IMR-90 (cell line): ENCODE results near the gene XIAP. TPM values are rescaled to one million over a fixed set of nuclear protein-coding genes. Genes with fewer than 3 reads are reported as not detected.

Experiments
- ATAC-seq: fragments of 200-7000 bp; cut with Tn5 transposase; 2 replicates; pipeline ENCODE4 v1.9.1; 2020; ENCODE audit warnings: low read depth, mild to moderate bottlenecking, moderate library complexity
- BruUV-seq: library from RNA; stranded (reverse); fragments of 400-500 nt; replicated peaks from 2 replicates; lab custom pipeline; 2021; lab: Mats Ljungman, UMichigan
- CTCF ChIA-PET: fragments of 300-600 bp; formaldehyde crosslinking; extraction: SDS; loops from one replicate; lab custom pipeline; 2021; ENCODE audit warnings: antibody characterized with exemption; lab: Yijun Ruan, JAX
- POLR2A ChIA-PET: fragments of 300-600 bp; sonication (Branson Sonifier 250); formaldehyde crosslinking; loops from one replicate; lab custom pipeline; 2022; ENCODE audit warnings: antibody characterized with exemption; ENCODE audit not compliant: unreplicated experiment; lab: Charles Lee
- DNase-seq: peaks from one replicate; pipeline ENCODE4 v3.0.0; 2013
- H2AFZ ChIP-seq: replicated peaks from 2 replicates; pipeline ENCODE3; 2013; ENCODE audit warnings: low read length, mild to moderate bottlenecking; ENCODE audit not compliant: poor library complexity
- H2AK5ac ChIP-seq: 2 replicates; pipeline ENCODE4 v1.6.1; 2013; ENCODE audit warnings: low read depth, low read length, inconsistent platforms
- H2AK9ac ChIP-seq: replicated peaks from 2 replicates; pipeline ENCODE3; 2013; ENCODE audit warnings: mild to moderate bottlenecking, low read depth, low read length, moderate library complexity; ENCODE audit not compliant: poor library complexity
- H2BK120ac ChIP-seq: 2 replicates; pipeline ENCODE4 v1.6.1; 2013; ENCODE audit warnings: low read depth, low read length, inconsistent platforms
- H2BK15ac ChIP-seq: 3 replicates; pipeline ENCODE4 v1.6.1; 2013; ENCODE audit warnings: low read depth, low read length, inconsistent platforms
- H2BK20ac ChIP-seq: 2 replicates; pipeline ENCODE4 v1.6.1; 2013; ENCODE audit warnings: low read depth, mild to moderate bottlenecking, inconsistent platforms, low read length, moderate library complexity
- H2BK5ac ChIP-seq: 2 replicates; pipeline ENCODE4 v1.6.1; 2013; ENCODE audit warnings: mild to moderate bottlenecking, low read depth, low read length, inconsistent platforms; ENCODE audit not compliant: poor library complexity, severe bottlenecking
- H3K14ac ChIP-seq: replicated peaks from 2 replicates; pipeline ENCODE4 v1.6.1; 2013; ENCODE audit warnings: low read depth, low read length, inconsistent platforms
- H3K18ac ChIP-seq: 2 replicates; pipeline ENCODE4 v1.6.1; 2013; ENCODE audit warnings: low read depth, low read length, control low read depth
- H3K23ac ChIP-seq: 2 replicates; pipeline ENCODE4 v1.6.1; 2013; ENCODE audit warnings: low read depth, low read length, inconsistent platforms
- H3K27ac ChIP-seq: 2 replicates; pipeline ENCODE4 v1.5.1; 2013; ENCODE audit warnings: mild to moderate bottlenecking, control low read depth, low read length; ENCODE audit not compliant: insufficient read depth
- H3K27me3 ChIP-seq: 2 replicates; pipeline ENCODE4 v1.6.1; 2013; ENCODE audit warnings: low read length; ENCODE audit not compliant: control insufficient read depth, insufficient read depth
- H3K36me3 ChIP-seq: 2 replicates; pipeline ENCODE4 v1.6.1; 2013; ENCODE audit warnings: low read length, mixed read lengths; ENCODE audit not compliant: control insufficient read depth, insufficient read depth
- H3K4ac ChIP-seq: 2 replicates; pipeline ENCODE4 v1.6.1; 2013; ENCODE audit warnings: low read depth, low read length, inconsistent platforms
- H3K4me1 ChIP-seq: 2 replicates; pipeline ENCODE4 v1.6.1; 2013; ENCODE audit warnings: low read length, mixed read lengths; ENCODE audit not compliant: control insufficient read depth, insufficient read depth
- H3K4me2 ChIP-seq: 2 replicates; pipeline ENCODE4 v1.6.1; 2013; ENCODE audit warnings: low read depth, mild to moderate bottlenecking, control low read depth, low read length, moderate library complexity
- H3K4me3 ChIP-seq: 2 replicates; pipeline ENCODE4 v1.5.1; 2013; ENCODE audit warnings: low read depth, mild to moderate bottlenecking, control low read depth, low read length, moderate library complexity; ENCODE audit not compliant: insufficient read depth
- H3K56ac ChIP-seq: 2 replicates; pipeline ENCODE4 v1.6.1; 2013; ENCODE audit warnings: low read length, inconsistent platforms; ENCODE audit not compliant: insufficient read depth; ENCODE audit errors: extremely low read depth
- H3K79me1 ChIP-seq, 2 experiments: 2 replicates each; pipeline ENCODE4 v1.6.1; 2013; ENCODE audit warnings: low read length in 2 of 2, inconsistent platforms in 1 of 2, low read depth in 1 of 2
- H3K9ac ChIP-seq: 2 replicates; pipeline ENCODE4 v1.6.1; 2013; ENCODE audit warnings: low read depth, low read length, control low read depth
- H3K9me1 ChIP-seq: 2 replicates; pipeline ENCODE4 v1.6.1; 2013; ENCODE audit warnings: low read length, inconsistent platforms; ENCODE audit not compliant: insufficient read depth
- H3K9me3 ChIP-seq: 2 replicates; pipeline ENCODE4 v1.6.1; 2013; ENCODE audit warnings: low read length; ENCODE audit not compliant: control insufficient read depth, insufficient read depth
- H4K20me1 ChIP-seq: 2 replicates; pipeline ENCODE4 v1.6.1; 2013; ENCODE audit warnings: low read length, inconsistent platforms; ENCODE audit not compliant: insufficient read depth
- H4K5ac ChIP-seq: 2 replicates; pipeline ENCODE4 v1.6.1; 2013; ENCODE audit warnings: mild to moderate bottlenecking, low read depth, low read length, control low read depth
- H4K8ac ChIP-seq, 2 experiments: 2 replicates each; pipeline ENCODE4 v1.6.1; 2013; ENCODE audit warnings: low read depth in 2 of 2, low read length in 2 of 2, control low read depth in 1 of 2, inconsistent platforms in 1 of 2
- H4K91ac ChIP-seq: 2 replicates; pipeline ENCODE4 v1.6.1; 2013; ENCODE audit warnings: low read depth, low read length, inconsistent platforms; ENCODE audit not compliant: insufficient read depth
- CEBPB ChIP-seq: IDR thresholded peaks from 2 replicates; pipeline ENCODE4 v1.6.1; 2012; ENCODE audit warnings: low read depth, low read length, improper control_type of control experiment
- CHD1 ChIP-seq: IDR thresholded peaks from 2 replicates; pipeline ENCODE4 v1.6.1; 2012; ENCODE audit warnings: low read depth, low read length, improper control_type of control experiment
- CTCF ChIP-seq: conservative IDR thresholded peaks from 2 replicates; pipeline ENCODE4 v1.5.1; 2012; ENCODE audit warnings: mild to moderate bottlenecking, low read depth, low read length, improper control_type of control experiment
- ELK1 ChIP-seq: fragments of 150-350 bp; IDR thresholded peaks from 2 replicates; pipeline ENCODE4 v1.6.1; 2016; ENCODE audit warnings: low read depth, mild to moderate bottlenecking, low read length, moderate library complexity, borderline replicate concordance
- FOS ChIP-seq: fragments of 150-350 bp; IDR thresholded peaks from 2 replicates; pipeline ENCODE4 v1.6.1; 2016; ENCODE audit warnings: low read depth, low read length
- MAFK ChIP-seq: IDR thresholded peaks from 2 replicates; pipeline ENCODE4 v1.6.1; 2012; ENCODE audit warnings: low read depth, low read length, improper control_type of control experiment
- MAZ ChIP-seq: IDR thresholded peaks from 2 replicates; pipeline ENCODE4 v1.6.1; 2012; ENCODE audit warnings: low read depth, mild to moderate bottlenecking, low read length, improper control_type of control experiment, moderate library complexity, borderline replicate concordance
- MXI1 ChIP-seq: IDR thresholded peaks from 2 replicates; pipeline ENCODE4 v1.6.1; 2012; ENCODE audit warnings: low read depth, mild to moderate bottlenecking, low read length, moderate library complexity, borderline replicate concordance
- NFE2L2 ChIP-seq: fragments of 150-350 bp; IDR thresholded peaks from 2 replicates; pipeline ENCODE4 v1.6.1; 2016; ENCODE audit warnings: low read depth, mild to moderate bottlenecking, low read length
- RCOR1 ChIP-seq: IDR thresholded peaks from 2 replicates; pipeline ENCODE4 v1.6.1; 2012; ENCODE audit warnings: mild to moderate bottlenecking, low read length, improper control_type of control experiment; ENCODE audit not compliant: insufficient replicate concordance
- RFX5 ChIP-seq: IDR thresholded peaks from 2 replicates; pipeline ENCODE4 v1.8.0; 2012; ENCODE audit warnings: low read depth, mild to moderate bottlenecking, low read length, moderate library complexity
- SMC3 ChIP-seq: fragments of 150-350 bp; IDR thresholded peaks from 2 replicates; pipeline ENCODE4 v1.6.1; 2016; ENCODE audit warnings: low read depth, mild to moderate bottlenecking, antibody characterized with exemption, low read length, moderate library complexity
- USF2 ChIP-seq: fragments of 150-350 bp; IDR thresholded peaks from 2 replicates; pipeline ENCODE4 v1.6.1; 2017; ENCODE audit warnings: mild to moderate bottlenecking, antibody characterized with exemption, low read length, low read depth
- WGBS, 2 experiments: methylation state at CpG; one replicate each; pipeline versions ENCODE4 v1.1.5 to v1.1.7; 2013; ENCODE audit warnings: missing lambda C conversion rate in 2 of 2; ENCODE audit not compliant: insufficient read length in 1 of 2; ENCODE audit errors: extremely low coverage in 2 of 2; 5-methylcytosine and 5-hydroxymethylcytosine counted together
- dilution Hi-C: fragments of 300-500 bp; cut with HindIII; formaldehyde crosslinking; loops from one replicate; pipeline ENCODE4 v1.14.3; 2018; ENCODE audit warnings: low sequenced_read_pairs; ENCODE audit not compliant: unreplicated experiment
- in situ Hi-C: fragments of 300-500 bp; cut with MboI; formaldehyde crosslinking; loops from 3 replicates; pipeline ENCODE4 v1.14.3; 2019; ENCODE audit warnings: low sequenced_read_pairs, inconsistent platforms, mixed read lengths
- intact Hi-C: fragments of 100-400 bp; cut with micrococcal nuclease; formaldehyde crosslinking; loops from 2 replicates; pipeline ENCODE4 v1.10.0; 2022
- polyA plus RNA-seq, 3 experiments: library from polyadenylated mRNA; depleted of rRNA; stranded (reverse); fragments of >200 nt; gene quantifications; 2 replicates each; pipeline ENCODE4 v1.2.3, GENCODE V29; 2012; ENCODE audit warnings: low replicate concordance in 1 of 3
- total RNA-seq: library from RNA; depleted of rRNA; stranded (reverse); fragments of >200 nt; gene quantifications from 2 replicates; pipeline ENCODE4 v1.2.3, GENCODE V29; 2012

XIAP gene
- total and polyA plus RNA-seq, 2 of the 4 experiments (the other 2 are of a cell fraction), result 8.1 to 17.4 TPM

GRCh38 chrX:123959281-123960063 is 99.6 kb downstream of the XIAP start:
- no peak for ATAC-seq
- Histone ChIP-seq H2BK20ac (peak overlapping the region; percentile 41; the same call in 1 of the 2 replicates), H3K18ac (peak overlapping the region; percentile 50), H4K20me1 (peaks cover 3% of the 10 kb centered on the region; the same call in 1 of the 2 replicates), H4K5ac (peak overlapping the region; percentile 67), H3K36me3 (no peaks in the 10 kb centered on the region), H3K27ac (peak overlapping the region; percentile 82), H2BK120ac (peak overlapping the region; percentile 4; the same call in 1 of the 2 replicates), H3K4me1 (no peaks in the 10 kb centered on the region), H2AK9ac (peak overlapping the region; percentile 79), H3K27me3 (no peaks in the 10 kb centered on the region), H3K23ac (peak overlapping the region; percentile 90), H3K4me2 (peak overlapping the region; percentile 95), H3K9me1 (no peaks in the 10 kb centered on the region), H2BK5ac (peak overlapping the region; percentile 46), H4K91ac (peak overlapping the region; percentile 71), H3K14ac (peak overlapping the region; percentile 43), H3K9me3 (no peaks in the 10 kb centered on the region), H3K9ac (peak overlapping the region; percentile 78), H2BK15ac (no peak overlapping the region; the same call in 2 of the 3 replicates), H3K79me1 (no peaks in the 10 kb centered on the region; a peak in 1 of 4 replicates), H2AFZ (peak overlapping the region; percentile 86), H3K4me3 (peak overlapping the region; percentile 57), H3K4ac (peak overlapping the region; percentile 95), H3K56ac (peak overlapping the region; percentile 66), H4K8ac (peak overlapping the region; percentile 23 to 26), H2AK5ac (peak overlapping the region; percentile 37; the same call in 1 of the 2 replicates)
- no TSS peak for BruUV-seq
- WGBS, 2 experiments, result 34% methylated on average over 2 of the region's 35 CpGs; no CpG with 5 or more reads in 1 of the 2 experiments
- in situ Hi-C loops, result no loop called here
- intact Hi-C loops, result loop anchor here (1.0 to 10.0 kb wide), 5 partner anchors 59 to 253 kb away; no protein-coding TSS in a partner anchor
- dilution Hi-C loops, result no loop called here
- CTCF ChIA-PET, result interaction anchor here (0.8 kb wide), 1 partner anchor 127 kb away, joined by 3 read pairs; no protein-coding TSS in a partner anchor
- POLR2A ChIA-PET, result interaction anchor here (0.5 to 0.6 kb wide), 2 partner anchors 430 to 764 kb away, joined by 3 to 7 read pairs; no protein-coding TSS in a partner anchor
- no peak for DNase-seq
- TF ChIP-seq ELK1, result no peak
- TF ChIP-seq NFE2L2, result no peak
- TF ChIP-seq RFX5, result no peak
- no peak for TF ChIP-seq FOS
- no peak for TF ChIP-seq CEBPB
- no peak for TF ChIP-seq MAFK
- TF ChIP-seq RCOR1, result no peak
- TF ChIP-seq SMC3, result no peak
- no peak for TF ChIP-seq MAZ
- no peak for TF ChIP-seq MXI1
- no peak for TF ChIP-seq USF2
- no peak for TF ChIP-seq CHD1
- no peak for TF ChIP-seq CTCF
